GM23248 (cell line): ENCODE measurements around the gene ARHGEF12. TPM values are rescaled to one million over a fixed set of nuclear protein-coding genes. Genes with fewer than 3 reads are reported as not detected.

Experiments used
- DNase-seq: peaks from one replicate; pipeline ENCODE4 v3.0.0-alpha.2; 2015
- H2AFZ ChIP-seq: fragments of 200-600 bp; sonication (generic); 2 replicates; pipeline ENCODE4 v1.6.1; 2016; ENCODE audit warnings: antibody characterized with exemption
- H3F3A ChIP-seq: fragments of 200-600 bp; sonication (generic); 2 replicates; pipeline ENCODE4 v1.6.1; 2016; ENCODE audit warnings: mild to moderate bottlenecking, antibody characterized with exemption, mixed run types; ENCODE audit not compliant: insufficient read depth
- H3K27ac ChIP-seq: fragments of 200-600 bp; sonication (generic); 2 replicates; pipeline ENCODE4 v1.5.1; 2016; ENCODE audit warnings: mild to moderate bottlenecking
- H3K27me3 ChIP-seq: fragments of 200-600 bp; sonication (generic); replicated peaks from 2 replicates; pipeline ENCODE4 v1.6.1; 2016; ENCODE audit warnings: mild to moderate bottlenecking; ENCODE audit not compliant: insufficient read depth
- H3K36me3 ChIP-seq: fragments of 200-600 bp; sonication (generic); 2 replicates; pipeline ENCODE4 v1.6.1; 2016; ENCODE audit warnings: low read depth, mild to moderate bottlenecking
- H3K4me1 ChIP-seq: fragments of 200-600 bp; sonication (generic); 2 replicates; pipeline ENCODE4 v1.6.1; 2016; ENCODE audit warnings: mild to moderate bottlenecking; ENCODE audit not compliant: insufficient read depth
- H3K4me2 ChIP-seq: fragments of 200-600 bp; sonication (generic); one replicate; pipeline ENCODE4 v1.6.1; 2016; ENCODE audit warnings: mild to moderate bottlenecking; ENCODE audit not compliant: unreplicated experiment
- H3K4me3 ChIP-seq: fragments of 200-600 bp; sonication (generic); 2 replicates; pipeline ENCODE4 v1.5.1; 2016; ENCODE audit warnings: mild to moderate bottlenecking
- H3K79me2 ChIP-seq: fragments of 200-600 bp; sonication (generic); 2 replicates; pipeline ENCODE4 v1.6.1; 2016; ENCODE audit warnings: mild to moderate bottlenecking; ENCODE audit not compliant: insufficient read depth
- H3K9ac ChIP-seq: fragments of 200-600 bp; sonication (generic); 2 replicates; pipeline ENCODE4 v1.6.1; 2016; ENCODE audit warnings: mild to moderate bottlenecking
- H3K9me2 ChIP-seq: fragments of 200-600 bp; sonication (generic); 2 replicates; pipeline ENCODE4 v1.6.1; 2016; ENCODE audit warnings: mixed run types, mild to moderate bottlenecking, moderate library complexity; ENCODE audit not compliant: insufficient read depth
- H3K9me3 ChIP-seq: fragments of 200-600 bp; sonication (generic); one replicate; pipeline ENCODE4 v1.6.1; 2017; ENCODE audit warnings: low read depth
- H4K20me1 ChIP-seq: fragments of 200-600 bp; sonication (generic); 2 replicates; pipeline ENCODE4 v1.6.0; 2016; ENCODE audit not compliant: insufficient read depth
- EZH2 ChIP-seq: fragments of 200-600 bp; sonication (generic); IDR thresholded peaks from 2 replicates; pipeline ENCODE4 v1.6.1; 2018; ENCODE audit warnings: antibody characterized with exemption, mild to moderate bottlenecking; ENCODE audit not compliant: insufficient read depth, poor library complexity, severe bottlenecking
- EZH2phosphoT487 ChIP-seq: fragments of 200-600 bp; sonication (generic); IDR thresholded peaks from 2 replicates; pipeline ENCODE4 v1.6.1; 2018; ENCODE audit warnings: antibody characterized with exemption, moderate library complexity, mild to moderate bottlenecking, low read depth; ENCODE audit not compliant: insufficient read depth
- WGBS, 2 experiments: methylation state at CpG; one replicate each; pipeline ENCODE4 v1.1.6; 2015 to 2017; ENCODE audit warnings: low lambda C conversion rate in 2 of 2, low coverage in 1 of 2; ENCODE audit errors: missing lambda C conversion rate in 2 of 2; 5-methylcytosine and 5-hydroxymethylcytosine counted together
- in situ Hi-C: fragments of 300-500 bp; cut with MboI; formaldehyde crosslinking; loops from 2 replicates; pipeline ENCODE4 v1.15.0; 2020
- polyA plus RNA-seq: library from polyadenylated mRNA; unstranded; fragments of >200 nt; fragmentation: Nextera tagmentation; extraction: Ambion mirVana; gene quantifications from 2 replicates; pipeline ENCODE4 v1.2.1, GENCODE V29; 2016
- total RNA-seq: library from RNA; depleted of rRNA; stranded (reverse); fragments of >200 nt; shearing (Covaris generic); gene quantifications from 2 replicates; pipeline ENCODE4 v1.2.3, GENCODE V29; 2014

Gene ARHGEF12
- total and polyA plus RNA-seq, 2 experiments from 2014 or later, result 20.4 to 52.7 TPM

- DNase-seq, result no peak
- TF ChIP-seq EZH2phosphoT487, result no peak
- no peak overlapping the region for H3K4me3 ChIP-seq
- H3K27ac ChIP-seq, result peak overlapping the region; percentile 48; the same call in 1 of the 2 replicates
- no peaks in the 10 kb centered on the region for H3K9me2 ChIP-seq
- no peak overlapping the region for H3K4me2 ChIP-seq
- no peak overlapping the region for H3K9ac ChIP-seq
- 77 to 82% methylated on average over 3 of the region's 3 CpGs for WGBS, 2 experiments
- no peaks in the 10 kb centered on the region for H4K20me1 ChIP-seq
- H2AFZ ChIP-seq, result no peak overlapping the region
- H3F3A ChIP-seq, result peaks cover 31% of the 10 kb centered on the region
- no peaks in the 10 kb centered on the region for H3K79me2 ChIP-seq
- peaks cover 17% of the 10 kb centered on the region for H3K4me1 ChIP-seq
- no peaks in the 10 kb centered on the region for H3K9me3 ChIP-seq
- no peaks in the 10 kb centered on the region for H3K27me3 ChIP-seq
- in situ Hi-C loops, result no loop called here
- peaks cover 61% of the 10 kb centered on the region for H3K36me3 ChIP-seq
Observed at GRCh38 chr11:120471994-120472393, 135.8 kb downstream of the ARHGEF12 start.

GRCh38 chr11:120473503-120473902 lies 137.3 kb downstream of the ARHGEF12 start:
- Histone ChIP-seq H3K4me1 (peaks cover 17% of the 10 kb centered on the region), H3K27ac (no peak overlapping the region), H3K9me3 (no peaks in the 10 kb centered on the region), H3F3A (peaks cover 31% of the 10 kb centered on the region), H3K9ac (no peak overlapping the region), H3K9me2 (no peaks in the 10 kb centered on the region), H3K27me3 (no peaks in the 10 kb centered on the region), H4K20me1 (no peaks in the 10 kb centered on the region), H2AFZ (no peak overlapping the region), H3K79me2 (no peaks in the 10 kb centered on the region), H3K4me2 (no peak overlapping the region), H3K36me3 (peaks cover 61% of the 10 kb centered on the region), H3K4me3 (no peak overlapping the region)
- TF ChIP-seq EZH2phosphoT487 (no peak), EZH2 (no peak)
- no peak for DNase-seq
- in situ Hi-C loops, result no loop called here
- 94 to 99% methylated on average over 3 of the region's 3 CpGs for WGBS, 2 experiments

GRCh38 chr11:120482149-120482548 lies 145.9 kb downstream of the ARHGEF12 start:
- H3K4me3 ChIP-seq, result no peak overlapping the region
- no peaks in the 10 kb centered on the region for H3K9me2 ChIP-seq
- no peaks in the 10 kb centered on the region for H3K79me2 ChIP-seq
- H3K27me3 ChIP-seq, result no peaks in the 10 kb centered on the region
- 96 to 97% methylated on average over 6 of the region's 6 CpGs for WGBS, 2 experiments
- no peaks in the 10 kb centered on the region for H3K4me1 ChIP-seq
- H2AFZ ChIP-seq, result no peak overlapping the region
- no peaks in the 10 kb centered on the region for H3F3A ChIP-seq
- H3K4me2 ChIP-seq, result no peak overlapping the region
- no peaks in the 10 kb centered on the region for H4K20me1 ChIP-seq
- peak; percentile 43 for DNase-seq
- H3K27ac ChIP-seq, result no peak overlapping the region
- no peak for TF ChIP-seq EZH2phosphoT487
- TF ChIP-seq EZH2, result no peak
- no peaks in the 10 kb centered on the region for H3K9me3 ChIP-seq
- H3K9ac ChIP-seq, result no peak overlapping the region
- in situ Hi-C loops, result no loop called here
- peaks cover 51% of the 10 kb centered on the region for H3K36me3 ChIP-seq

DNA sequence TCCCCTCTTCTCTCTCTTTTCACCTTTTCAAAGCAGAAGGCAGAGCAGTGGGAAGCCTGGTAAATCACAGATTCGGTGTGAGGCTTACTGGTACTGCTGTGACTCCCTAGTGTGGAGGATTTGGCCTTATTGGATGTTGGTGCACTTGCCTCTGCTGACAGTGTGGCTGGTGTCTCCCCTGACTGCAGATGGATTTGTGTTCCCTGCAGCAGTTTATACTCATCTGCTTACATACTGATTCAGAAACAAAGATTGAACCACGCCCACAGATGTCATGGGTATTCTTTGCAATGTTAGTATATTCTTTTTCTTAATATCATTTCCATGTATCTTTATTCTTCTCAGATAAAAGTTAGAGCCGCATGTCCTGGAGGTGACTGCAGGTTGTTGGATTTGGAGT lies 148.5 kb downstream of the ARHGEF12 start:
- Histone ChIP-seq H2AFZ (no peak overlapping the region), H3K4me1 (no peaks in the 10 kb centered on the region), H3K9me2 (no peaks in the 10 kb centered on the region), H3K79me2 (no peaks in the 10 kb centered on the region), H3K9ac (no peak overlapping the region), H3K4me2 (no peak overlapping the region), H3F3A (no peaks in the 10 kb centered on the region), H3K27ac (no peak overlapping the region), H3K27me3 (no peaks in the 10 kb centered on the region), H3K36me3 (peaks cover 35% of the 10 kb centered on the region), H3K9me3 (no peaks in the 10 kb centered on the region), H4K20me1 (no peaks in the 10 kb centered on the region), H3K4me3 (no peak overlapping the region)
- in situ Hi-C loops, result no loop called here
- DNase-seq, result no peak
- WGBS, 2 experiments, result 97 to 98% methylated on average over 3 of the region's 3 CpGs
- TF ChIP-seq EZH2phosphoT487, result no peak
- no peak for TF ChIP-seq EZH2

DNA sequence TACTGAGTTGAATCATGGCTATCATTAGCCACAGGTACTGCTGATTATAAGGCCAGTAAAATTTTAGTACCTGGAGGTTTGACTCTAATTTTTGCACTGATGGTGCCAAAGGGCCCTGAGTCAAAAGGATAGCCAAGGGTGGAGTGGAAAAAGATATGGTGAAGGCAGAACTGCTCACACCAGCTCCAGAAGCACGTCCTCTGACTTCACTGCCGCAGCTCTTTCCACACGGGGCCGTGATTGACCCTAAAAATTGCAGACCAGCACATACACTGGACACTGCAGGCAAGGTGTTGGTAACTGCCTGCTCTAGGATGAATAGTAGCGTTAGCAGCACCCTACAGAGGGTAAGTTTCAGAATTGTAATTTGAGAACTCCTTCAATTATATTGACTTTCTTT lies 149.9 kb downstream of the ARHGEF12 start:
- peaks cover 23% of the 10 kb centered on the region; the same call in 1 of the 2 replicates for H3K36me3 ChIP-seq
- H3K27me3 ChIP-seq, result no peaks in the 10 kb centered on the region
- H3K9me2 ChIP-seq, result no peaks in the 10 kb centered on the region
- TF ChIP-seq EZH2, result no peak
- H3K4me3 ChIP-seq, result no peak overlapping the region
- H4K20me1 ChIP-seq, result no peaks in the 10 kb centered on the region
- 97 to 100% methylated on average over 3 to 5 of the region's 5 CpGs for WGBS, 2 experiments
- no peak overlapping the region for H3K27ac ChIP-seq
- no peaks in the 10 kb centered on the region for H3F3A ChIP-seq
- no peak overlapping the region for H3K9ac ChIP-seq
- no peak for DNase-seq
- no peaks in the 10 kb centered on the region for H3K79me2 ChIP-seq
- in situ Hi-C loops, result no loop called here
- H3K9me3 ChIP-seq, result no peaks in the 10 kb centered on the region
- no peak overlapping the region for H3K4me2 ChIP-seq
- H3K4me1 ChIP-seq, result no peaks in the 10 kb centered on the region
- no peak overlapping the region for H2AFZ ChIP-seq
